HG02571 (cell line): ENCODE data around the gene MAGI2.
"Not testable (repeated sequence)": the region's sequence is repeated elsewhere in the genome, so short reads cannot be mapped to it uniquely, and the experiment has no call there.

Experiments
- ATAC-seq: cut with Tn5 transposase; IDR thresholded peaks from one replicate; pipeline ENCODE4 v1.9.1; 2021; ENCODE audit warnings: mild to moderate bottlenecking, moderate library complexity; ENCODE audit not compliant: unreplicated experiment

MAGI2 gene

DNA sequence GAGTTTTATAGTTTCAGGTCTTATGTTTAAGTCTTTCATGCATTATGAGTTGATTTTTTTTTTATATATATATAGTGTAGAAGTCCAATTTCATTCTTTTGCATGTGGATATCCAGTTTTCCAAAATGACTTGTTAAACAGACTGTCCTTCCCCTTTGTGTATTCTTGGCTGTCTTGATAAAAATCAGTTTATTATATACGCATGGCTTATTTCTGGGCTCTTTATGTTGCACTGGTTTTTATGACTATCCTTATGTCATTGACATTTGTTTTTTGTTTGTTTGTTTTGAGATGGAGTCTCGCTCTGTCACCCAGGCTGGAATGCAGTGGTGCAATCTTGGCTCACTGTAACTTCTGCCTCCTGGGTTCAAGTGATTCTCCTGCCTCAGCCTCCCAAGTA is 485.9 kb downstream of the MAGI2 start:
- not testable (repeated sequence) for ATAC-seq

DNA sequence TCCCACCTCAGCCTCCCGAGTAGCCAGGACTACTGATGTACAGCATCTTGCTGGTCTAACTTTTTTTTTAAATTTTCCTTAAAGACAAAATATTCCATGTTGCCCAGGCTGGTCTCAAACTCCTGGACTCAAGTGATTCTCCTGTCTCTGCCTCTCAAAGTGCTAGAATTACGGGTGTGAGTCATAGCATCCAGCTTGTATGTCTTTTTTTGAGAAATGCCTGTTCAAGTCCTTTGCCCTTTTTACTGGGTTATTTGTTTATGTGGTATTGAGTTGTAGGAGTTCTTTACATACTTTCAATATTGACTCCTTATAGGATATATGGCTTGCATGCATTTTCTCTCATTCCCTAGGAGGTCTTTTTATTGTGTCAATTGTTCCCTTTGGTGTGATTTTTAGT is 486.4 kb downstream of the MAGI2 start:
- no peak for ATAC-seq

DNA sequence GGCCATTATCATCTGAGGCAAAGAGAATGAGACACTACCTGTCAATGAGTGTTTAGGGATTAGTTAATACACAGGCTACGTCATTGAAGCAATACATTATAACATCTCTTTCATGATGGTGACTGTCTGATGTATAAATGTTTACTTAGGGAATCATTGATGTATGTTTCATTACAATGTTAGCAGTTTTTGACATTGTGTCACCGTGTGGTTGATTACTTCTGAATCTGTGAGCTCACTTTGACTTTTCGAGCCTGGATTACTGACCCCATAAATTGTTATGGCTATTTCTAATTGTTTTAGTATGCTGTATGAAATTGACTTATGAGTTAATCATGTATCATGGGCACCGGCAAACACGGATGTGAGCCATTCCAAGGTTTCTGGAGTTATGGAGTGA is 494.0 kb downstream of the MAGI2 start:
- ATAC-seq, result no peak

DNA sequence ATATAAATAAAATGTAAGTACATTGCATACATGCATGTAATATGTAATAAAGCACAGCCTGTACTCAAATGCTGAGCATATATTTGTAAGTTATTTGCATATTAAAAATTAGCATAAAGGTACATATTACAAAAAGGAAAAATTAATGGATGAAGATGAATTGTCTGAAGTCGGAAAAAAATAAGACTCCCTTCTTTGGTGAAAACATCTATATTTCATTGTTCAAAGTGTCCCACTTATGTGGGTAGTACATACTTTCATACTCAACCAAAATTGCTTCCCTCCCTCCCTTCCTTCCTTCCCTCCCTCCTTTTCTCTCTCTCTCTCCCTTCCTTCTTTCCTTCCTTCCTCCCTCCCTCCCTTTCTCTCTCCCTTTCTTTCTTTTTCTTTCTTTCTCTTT is 498.1 kb downstream of the MAGI2 start:
- no peak for ATAC-seq

DNA sequence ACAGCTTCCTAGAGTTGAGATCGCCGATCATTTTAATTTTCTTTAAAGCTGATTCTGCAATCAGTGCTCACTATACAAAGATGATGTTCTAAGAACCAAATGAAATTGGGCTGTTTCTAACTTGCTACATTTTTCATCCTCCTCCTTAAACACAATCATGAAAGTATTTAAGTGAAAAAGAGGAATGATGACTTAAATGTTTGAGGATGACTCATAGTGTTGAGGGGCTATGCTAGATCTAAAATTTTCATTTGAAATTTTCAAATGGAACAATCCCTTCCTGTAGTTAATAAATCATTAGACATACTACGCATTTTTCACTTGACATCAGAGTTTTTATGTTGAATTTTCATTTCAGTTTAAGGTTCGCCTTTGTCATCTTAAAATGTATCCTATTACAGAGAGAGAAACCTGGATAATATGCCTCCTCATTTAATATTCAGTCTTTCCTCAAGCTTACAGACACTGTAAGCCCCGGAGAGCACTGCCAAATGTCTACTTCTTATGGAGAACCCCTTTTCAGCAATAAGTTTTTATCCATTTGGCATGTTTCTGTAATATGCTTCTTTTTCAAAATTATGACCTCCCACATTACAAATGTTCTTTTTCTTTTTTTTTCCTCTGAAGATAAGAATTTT is 499.6 kb downstream of the MAGI2 start:
- no peak for ATAC-seq

DNA sequence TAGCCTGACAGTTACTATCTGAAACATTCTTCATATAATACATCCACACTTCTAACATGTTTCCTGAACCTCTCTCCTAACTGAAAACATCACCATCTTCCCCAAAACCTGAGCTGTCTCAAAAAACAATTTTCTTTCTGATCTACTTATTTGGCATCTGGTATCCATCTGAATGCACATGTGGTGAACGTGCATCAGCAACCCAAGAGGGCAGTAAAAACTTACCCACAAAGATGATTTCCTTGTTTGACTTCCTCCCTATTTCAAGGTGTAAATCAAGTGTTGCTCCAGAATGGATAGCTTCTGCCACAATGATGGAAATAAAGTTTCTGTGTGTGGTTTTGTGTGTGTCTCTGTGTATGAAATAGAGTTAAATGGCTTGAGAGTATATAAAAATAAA is 500.4 kb downstream of the MAGI2 start:
- ATAC-seq, result no peak

DNA sequence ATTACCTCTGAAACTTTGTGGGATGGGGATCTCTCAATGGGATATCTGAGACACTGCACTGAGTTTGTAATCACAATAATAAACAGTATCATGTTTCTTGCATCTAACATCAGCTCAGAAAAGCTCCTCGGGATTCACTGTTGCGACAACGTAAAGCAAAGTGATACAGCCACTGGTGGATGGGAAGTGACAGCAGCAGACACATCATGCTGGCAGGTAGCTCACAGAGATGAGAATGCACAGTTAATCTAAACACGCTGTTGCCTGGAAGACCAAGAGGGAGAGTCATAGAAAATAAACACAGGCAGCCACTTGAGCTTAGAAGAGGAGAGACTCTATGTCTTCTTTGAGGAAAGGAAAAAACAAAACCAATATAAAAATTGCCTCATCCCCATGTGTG is 513.8 kb downstream of the MAGI2 start:
- no peak for ATAC-seq

DNA sequence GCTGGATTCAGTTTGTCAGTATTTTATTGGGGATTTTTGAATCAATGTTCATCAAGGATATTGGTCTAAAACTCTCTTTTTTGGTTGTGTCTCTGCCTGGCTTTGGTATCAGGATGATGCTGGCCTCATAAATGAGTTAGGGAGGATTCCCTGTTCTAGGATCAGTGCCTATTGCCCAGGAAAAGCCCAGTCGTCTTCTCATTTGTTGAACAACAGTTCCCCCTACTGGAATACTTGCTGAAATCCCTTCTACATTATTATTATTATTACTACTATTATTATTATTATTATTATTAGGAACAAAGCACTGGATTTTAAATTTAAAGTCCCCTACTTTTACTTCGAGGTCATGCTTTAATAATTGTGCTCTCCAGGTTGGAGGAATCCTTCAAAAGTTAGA is 528.9 kb downstream of the MAGI2 start:
- no peak for ATAC-seq

DNA sequence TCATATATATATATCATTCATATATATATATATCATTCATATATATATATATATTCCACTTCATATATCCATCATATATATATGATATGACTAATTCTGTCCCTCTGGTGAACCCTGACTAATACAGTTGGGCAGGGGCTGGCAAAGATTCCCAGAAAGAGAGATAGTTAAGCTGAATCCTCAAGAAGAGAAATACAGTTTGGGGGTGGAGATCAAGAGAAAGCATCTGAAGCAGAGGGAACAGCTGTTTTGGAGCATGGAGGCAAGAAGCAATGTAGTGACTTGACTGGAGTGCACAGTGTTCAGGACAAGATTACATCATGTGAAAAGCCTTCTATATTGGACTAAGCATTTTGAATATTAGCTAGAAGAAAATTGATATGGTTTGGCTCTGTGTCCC is 540.7 kb downstream of the MAGI2 start:
- no peak for ATAC-seq

DNA sequence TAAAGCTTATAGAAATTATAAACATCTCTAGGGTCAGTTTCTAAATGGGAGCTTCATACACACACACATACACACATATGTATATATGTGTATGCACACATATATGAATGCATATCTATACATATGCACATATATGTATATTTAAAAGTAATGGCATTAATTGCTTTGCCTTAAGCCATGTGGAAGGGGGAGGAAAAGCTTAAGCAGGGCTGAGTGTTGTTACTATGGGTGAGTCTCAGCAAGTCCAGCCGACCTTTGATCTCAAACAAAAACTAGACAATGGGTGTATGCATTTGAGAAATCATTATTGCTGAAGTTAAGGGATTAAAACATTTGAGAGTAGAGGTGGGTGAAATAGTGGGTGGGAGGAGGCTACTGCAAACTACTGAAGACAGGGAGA is 546.7 kb downstream of the MAGI2 start:
- ATAC-seq, result no peak

DNA sequence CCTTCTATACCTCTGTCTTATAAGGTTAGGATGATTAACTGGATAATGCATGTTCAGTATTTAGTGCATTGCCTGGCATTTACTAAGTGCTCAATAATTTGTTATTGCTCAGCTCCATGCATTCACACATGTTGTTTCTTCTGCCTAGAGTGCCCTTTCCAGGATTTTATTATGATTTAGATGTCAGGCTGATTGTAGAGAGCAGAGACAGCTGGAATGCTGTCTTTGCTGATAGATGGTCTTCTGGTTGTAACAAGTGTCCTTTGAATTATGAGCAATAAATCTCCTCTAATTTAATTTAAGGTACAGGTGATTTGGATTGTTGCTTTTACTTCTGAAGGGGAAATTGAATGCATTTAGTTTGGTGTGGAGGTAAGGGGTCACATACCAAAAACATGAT is 548.0 kb downstream of the MAGI2 start:
- no peak for ATAC-seq

DNA sequence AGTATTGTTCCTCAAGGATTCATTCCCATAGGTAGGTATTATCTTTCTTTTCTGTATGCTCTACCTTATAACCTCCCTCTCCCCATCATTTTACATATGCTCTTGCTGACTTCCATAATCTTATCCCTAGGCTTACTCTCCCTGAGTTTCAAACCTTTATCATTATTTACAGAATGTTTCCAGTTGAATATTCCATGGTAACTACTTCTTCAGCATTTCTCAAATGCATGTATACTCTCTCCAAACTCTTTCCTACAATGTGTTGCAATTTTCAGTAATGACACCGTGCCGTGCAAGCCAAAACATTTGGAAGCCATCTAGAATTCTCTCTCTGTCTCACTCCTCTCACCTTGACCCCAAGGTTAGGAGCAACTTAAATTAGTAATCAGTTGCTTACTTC is 548.5 kb downstream of the MAGI2 start:
- ATAC-seq, result no peak

DNA sequence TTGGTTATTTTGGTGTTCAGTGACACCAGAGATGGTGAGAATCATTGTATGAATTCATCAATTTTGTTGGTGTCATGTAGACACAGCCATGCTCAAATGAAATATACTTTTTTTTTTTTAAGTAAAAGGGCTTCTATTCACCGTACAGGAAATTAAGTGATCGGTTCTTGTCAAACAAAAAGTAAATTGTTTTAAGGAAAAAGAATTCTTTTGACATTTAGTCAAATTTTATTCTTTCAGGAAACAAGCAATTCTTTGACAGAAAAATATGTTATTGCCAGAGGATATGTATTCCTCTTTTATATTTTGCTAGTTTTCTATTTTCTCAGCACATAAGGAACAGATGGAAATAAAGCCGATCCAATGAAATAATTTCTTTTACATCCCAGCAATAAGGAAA is 551.9 kb downstream of the MAGI2 start:
- no peak for ATAC-seq

DNA sequence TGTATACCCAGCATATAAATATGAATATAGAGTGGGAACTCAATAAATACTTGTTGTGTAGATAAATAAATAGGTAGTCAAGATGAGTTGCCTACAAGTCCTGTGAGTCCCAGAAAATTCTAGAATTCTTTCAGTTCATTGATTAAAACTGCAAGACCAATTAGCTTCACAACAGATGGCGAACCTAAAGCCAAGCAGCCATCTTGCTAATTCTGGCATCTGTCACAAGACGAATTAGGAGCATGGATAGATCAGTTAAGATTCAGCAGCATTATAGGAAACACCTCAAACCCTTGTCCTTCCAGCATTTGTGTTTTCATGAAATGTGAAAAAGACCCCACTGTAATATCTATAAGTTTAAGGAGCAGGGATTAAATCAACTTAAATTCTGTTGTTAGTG is 552.7 kb downstream of the MAGI2 start:
- no peak for ATAC-seq

DNA sequence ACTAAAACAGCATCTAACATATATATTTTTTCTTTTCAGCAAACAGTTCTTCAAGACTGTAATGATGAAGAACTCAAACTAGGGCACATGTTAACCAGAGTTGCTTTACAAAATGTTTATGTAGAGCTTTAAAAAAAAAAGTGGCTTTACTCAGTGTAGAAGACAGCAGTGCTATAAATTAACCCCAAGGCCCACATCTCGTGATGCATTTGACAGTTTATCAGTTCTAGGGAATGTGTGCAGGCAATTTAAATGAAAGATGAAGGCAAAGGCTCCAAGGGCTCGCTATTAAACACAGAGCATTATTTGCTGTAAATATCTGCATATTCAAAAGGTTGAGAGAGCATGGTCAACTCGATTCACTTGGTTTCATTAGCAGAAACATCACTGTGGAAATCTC is 558.1 kb downstream of the MAGI2 start:
- ATAC-seq, result no peak

DNA sequence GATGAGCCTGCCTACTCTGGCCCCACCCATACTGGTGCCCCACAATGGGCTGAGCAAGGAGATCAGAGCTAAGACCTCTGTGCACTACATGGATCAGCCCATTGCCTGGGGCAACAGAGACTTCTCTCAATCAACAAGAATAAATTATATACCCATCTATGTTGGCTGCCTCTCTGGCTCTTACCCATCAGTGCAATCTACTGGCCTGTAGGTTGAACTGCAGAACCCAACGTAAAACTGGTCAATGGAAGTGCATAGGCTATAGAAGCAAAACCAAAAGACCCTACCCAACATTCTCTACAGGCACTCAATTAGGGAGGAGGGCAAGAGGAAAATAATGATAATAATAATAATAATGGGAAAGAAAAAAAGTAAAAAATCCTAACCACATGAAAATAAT is 574.3 kb downstream of the MAGI2 start:
- ATAC-seq, result no peak

DNA sequence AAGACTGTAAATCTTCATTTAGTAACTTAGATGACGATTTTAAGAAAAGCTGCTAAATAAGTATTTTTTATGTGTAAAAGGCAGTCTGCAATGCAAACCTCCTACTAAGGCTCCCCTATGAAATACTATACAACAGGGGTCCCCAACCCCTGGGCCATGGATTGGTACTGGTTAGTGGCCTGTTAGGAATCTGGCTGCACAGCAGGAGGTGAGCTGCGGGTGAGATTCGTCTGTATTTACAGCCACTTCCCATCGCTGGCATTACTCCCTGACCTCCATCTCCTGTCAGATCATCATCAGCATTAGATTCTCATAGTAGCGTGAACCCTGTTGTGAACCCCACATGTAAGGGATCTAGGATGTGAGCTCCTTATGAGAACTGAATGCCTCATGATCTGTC is 580.4 kb downstream of the MAGI2 start:
- ATAC-seq, result no peak

DNA sequence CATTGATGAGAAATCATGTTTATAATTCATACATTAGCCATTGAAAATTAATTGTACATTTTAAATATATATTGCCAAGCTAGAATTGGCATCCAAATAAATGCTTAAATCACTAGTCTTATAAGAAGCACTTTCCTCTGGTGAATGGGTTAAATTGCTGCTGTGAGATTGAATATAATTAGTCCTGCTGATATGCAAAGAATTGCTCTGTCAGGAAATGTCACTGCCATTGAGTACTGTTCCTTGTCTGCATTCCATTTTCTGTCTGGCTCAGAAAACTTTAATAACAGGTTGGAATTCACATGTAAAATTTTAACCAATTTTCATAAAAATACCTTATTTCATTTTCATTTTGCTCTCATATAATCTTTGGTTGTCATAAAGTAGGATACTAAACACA is 589.1 kb downstream of the MAGI2 start:
- ATAC-seq, result no peak

DNA sequence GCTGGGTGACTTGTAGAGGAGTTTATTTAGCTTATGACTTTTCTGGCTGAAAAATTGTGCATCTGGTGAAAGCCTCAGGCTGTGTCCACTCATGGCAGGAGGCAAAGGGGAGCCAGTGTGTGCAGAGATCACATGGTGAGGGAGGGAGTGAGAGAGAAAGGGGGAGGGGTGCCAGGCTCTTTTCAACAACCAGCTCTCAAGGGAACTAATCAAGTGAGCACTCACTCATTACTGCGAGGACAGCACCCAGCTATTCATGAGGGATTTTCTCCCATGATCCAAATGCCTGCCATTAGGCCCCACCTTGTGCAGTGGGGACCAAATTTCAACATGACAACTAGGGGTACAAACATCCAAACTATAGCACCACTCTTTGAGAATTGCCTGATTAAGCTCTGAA is 590.2 kb downstream of the MAGI2 start:
- no peak for ATAC-seq

DNA sequence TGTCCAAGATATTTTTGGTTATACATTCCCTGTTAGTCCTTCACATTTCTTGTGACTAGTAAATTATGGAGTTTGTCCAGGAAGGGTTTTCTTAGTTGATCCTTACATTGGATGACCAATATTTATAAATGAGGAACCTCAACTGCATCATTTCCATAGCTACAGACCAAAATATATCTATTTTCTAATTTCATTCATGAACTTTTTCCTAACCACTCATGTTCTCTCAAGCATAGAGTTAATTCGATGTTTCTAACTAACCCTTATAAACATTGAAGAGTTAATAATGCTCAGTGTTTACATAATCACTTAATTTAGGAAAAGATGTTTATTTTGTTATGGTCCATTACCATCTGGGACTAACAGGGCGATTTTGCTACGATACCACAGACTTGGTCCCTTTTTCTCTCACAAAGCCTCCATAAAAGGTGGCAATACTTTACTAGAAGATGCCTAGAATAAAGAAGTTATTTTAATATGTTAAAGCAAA is 591.0 kb downstream of the MAGI2 start:
- ATAC-seq, result no peak

DNA sequence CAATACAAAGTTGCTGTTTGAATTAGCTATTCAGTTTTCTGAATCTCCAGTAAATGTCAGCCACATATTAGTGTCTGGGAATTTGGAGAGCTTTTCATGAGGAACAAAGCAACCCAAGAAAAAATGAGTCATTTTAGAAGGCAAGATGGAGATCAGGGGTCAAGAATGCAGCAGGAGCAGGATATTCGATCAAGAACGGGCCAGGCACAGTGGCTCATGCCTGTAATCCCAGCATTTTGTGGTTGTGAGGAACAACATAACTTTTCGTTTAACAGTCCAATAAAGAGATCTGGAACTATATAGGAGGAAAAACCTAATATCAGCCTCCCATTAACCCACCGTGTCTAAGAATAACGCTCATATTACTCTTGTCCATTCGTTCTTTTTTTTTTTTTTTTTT is 600.5 kb downstream of the MAGI2 start:
- no peak for ATAC-seq

DNA sequence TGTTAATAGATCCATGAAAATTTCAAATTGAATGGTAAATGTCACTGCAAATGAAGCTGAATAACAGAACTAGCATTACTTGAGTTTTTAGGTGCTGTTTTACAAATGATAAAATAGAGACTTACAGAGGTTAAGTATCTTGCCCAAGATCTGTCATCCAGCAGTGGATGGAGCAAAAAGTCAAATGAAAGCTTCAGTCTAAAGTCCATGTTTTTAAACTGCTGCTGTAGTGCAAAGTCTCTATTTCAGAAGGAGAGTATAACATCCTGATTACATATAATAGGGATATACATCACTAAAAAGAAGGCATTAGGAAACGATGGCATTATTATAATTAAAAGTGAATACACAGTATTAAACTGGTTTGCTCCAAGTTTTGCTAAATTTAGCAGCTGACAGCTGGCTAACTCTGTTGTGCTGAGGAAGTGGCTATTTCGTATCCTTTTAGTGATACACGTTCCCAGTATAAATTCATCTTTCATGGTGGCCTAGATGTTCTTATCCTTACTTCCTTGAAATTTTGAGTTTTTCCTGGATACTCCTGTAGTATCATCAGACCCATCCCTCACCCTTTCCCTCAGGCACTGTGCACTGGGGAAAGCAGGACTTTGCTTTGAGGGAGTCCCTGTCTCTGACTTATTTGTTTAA is 603.2 kb downstream of the MAGI2 start:
- no peak for ATAC-seq

DNA sequence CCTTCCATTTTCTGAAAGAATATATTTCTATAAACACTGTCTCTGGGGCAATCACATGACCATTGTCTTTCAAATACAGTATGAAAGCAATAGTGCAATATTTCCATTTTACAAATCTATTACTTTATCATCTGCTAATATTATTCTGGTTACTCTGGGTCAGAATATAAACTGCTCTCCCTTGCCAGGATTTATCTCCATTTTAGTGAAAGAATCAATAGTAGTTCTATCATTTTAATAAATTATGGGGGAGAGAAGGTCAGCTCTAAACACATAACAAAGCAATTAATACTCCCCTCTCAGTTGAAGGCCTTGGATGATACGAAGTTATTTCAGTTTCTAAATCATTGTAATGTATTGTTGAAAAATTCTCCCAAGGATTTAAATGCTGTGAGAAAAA is 608.3 kb downstream of the MAGI2 start:
- ATAC-seq, result no peak
